Tibial artery (tissue), 4 donors: ENCODE measurements around the gene COL5A3.

ENCODE experiments used
- DNase-seq, 2 donors: peaks; one replicate each; pipeline ENCODE4 v3.0.0-alpha.2; 2019
- H3K27ac ChIP-seq, 2 donors: fragments of 200-600 bp; sonication (generic) in 1 of 2; 1 replicate in 1 of 2; 2 replicates in 1 of 2; pipeline ENCODE4 v1.5.1; 2018 to 2019; ENCODE audit warnings: mild to moderate bottlenecking in 1 of 2
- H3K27me3 ChIP-seq, 2 donors: fragments of 200-600 bp; sonication (generic) in 1 of 2; one replicate each; pipeline versions ENCODE4 v1.5.1 to v1.6.0; 2016 to 2019
- H3K36me3 ChIP-seq, 3 donors: fragments of 200-600 bp; sonication (generic) in 2 of 3; one replicate each; pipeline ENCODE4 v1.5.1; 2016 to 2019; ENCODE audit warnings: mild to moderate bottlenecking in 2 of 3
- H3K4me1 ChIP-seq, 4 donors: fragments of 200-600 bp; sonication (generic) in 2 of 4; 1 replicate in 3 of 4; 2 replicates in 1 of 4; pipeline ENCODE4 v1.5.1; 2016 to 2019
- H3K4me3 ChIP-seq, 2 donors: fragments of 200-600 bp; sonication (generic) in 1 of 2; 1 replicate in 1 of 2; 2 replicates in 1 of 2; pipeline ENCODE4 v1.5.1; 2018 to 2019; ENCODE audit warnings: mild to moderate bottlenecking in 2 of 2
- H3K9me3 ChIP-seq, 3 donors: fragments of 200-600 bp; sonication (generic) in 1 of 3; one replicate each; pipeline ENCODE4 v1.5.1; 2016 to 2019
- CTCF ChIP-seq, 2 experiments: fragments of 200-600 bp in 1 of 2; fragments of 450-650 bp in 1 of 2; IDR thresholded peaks; one replicate each; pipeline ENCODE4 v1.5.1; 2017 to 2019; ENCODE audit warnings: antibody characterized with exemption in 2 of 2, mild to moderate bottlenecking in 1 of 2, moderate library complexity in 1 of 2
- intact Hi-C: fragments of 100-400 bp; cut with DNase I; formaldehyde crosslinking; loops from one replicate; pipeline ENCODE4 v1.15.0; 2023; ENCODE audit warnings: low total_unique reads

COL5A3 gene

GRCh38 chr19:10019246-10019645, 8.9 kb upstream of the COL5A3 start:
- Histone ChIP-seq H3K4me3 (no peak overlapping the region), H3K27me3 (peaks cover 0 to 41% of the 10 kb centered on the region in 2 donors), H3K4me1 (no peaks in the 10 kb centered on the region), H3K36me3 (no peaks in the 10 kb centered on the region), H3K9me3 (no peaks in the 10 kb centered on the region), H3K27ac (no peak overlapping the region)
- intact Hi-C loops: no loop called here
- TF ChIP-seq CTCF (IDR thresholded peaks at IDR 0.05): no peak
- DNase-seq: no peak

- Histone ChIP-seq H3K4me3 (no peak overlapping the region), H3K4me1 (no peaks in the 10 kb centered on the region), H3K27me3 (peaks cover 0 to 45% of the 10 kb centered on the region in 2 donors), H3K9me3 (no peaks in the 10 kb centered on the region), H3K36me3 (no peaks in the 10 kb centered on the region), H3K27ac (no peak overlapping the region)
- no peak for TF ChIP-seq CTCF (IDR thresholded peaks at IDR 0.05)
- no peak for DNase-seq
- intact Hi-C loops: no loop called here
These were observed 8.5 kb upstream of the COL5A3 start for GRCh38 chr19:10018786-10019185.

- no peaks in the 10 kb centered on the region for H3K9me3 ChIP-seq
- intact Hi-C loops: no loop called here
- no peaks in the 10 kb centered on the region for H3K4me1 ChIP-seq
- no peaks in the 10 kb centered on the region for H3K36me3 ChIP-seq
- H3K27ac ChIP-seq: no peak overlapping the region
- no peak for DNase-seq
- no peak overlapping the region for H3K4me3 ChIP-seq
- peaks cover 0 to 50% of the 10 kb centered on the region in 2 donors for H3K27me3 ChIP-seq
- TF ChIP-seq CTCF (IDR thresholded peaks at IDR 0.05): no peak
These were observed 8.0 kb upstream of the COL5A3 start for GRCh38 chr19:10018263-10018662.

- TF ChIP-seq CTCF (IDR thresholded peaks at IDR 0.05): no peak
- H3K27ac ChIP-seq: no peak overlapping the region
These were observed 3.7 kb upstream of the COL5A3 start for GRCh38 chr19:10013834-10014618.

GRCh38 chr19:10013316-10013715, 3.0 kb upstream of the COL5A3 start, which contains the start of gene RDH8:
Gene RDH8, plus strand, starts transcription at chr19:10013483. Its CDS starts 15 bp downstream, at chr19:10013498.
- H3K36me3 ChIP-seq: no peaks in the 10 kb centered on the region
- H3K4me3 ChIP-seq: no peak within 1 kb of the TSS
- H3K27ac ChIP-seq: no peak within 1 kb of the TSS
- peaks cover 0 to 26% (median 24%) of the 10 kb centered on the region in 4 donors for H3K4me1 ChIP-seq
- no peak for DNase-seq
- no peak for TF ChIP-seq CTCF (IDR thresholded peaks at IDR 0.05)
- intact Hi-C loops: no loop called here
- H3K27me3 ChIP-seq: peaks cover 0 to 62% of the 10 kb centered on the region in 2 donors
- no peaks in the 10 kb centered on the region for H3K9me3 ChIP-seq

More at GRCh38 chr19:10013834-10014618, 3.7 kb upstream of the COL5A3 start:
- H3K36me3 ChIP-seq: no peaks in the 10 kb centered on the region
- H3K4me3 ChIP-seq: no peak overlapping the region
- DNase-seq: no peak
- H3K9me3 ChIP-seq: no peaks in the 10 kb centered on the region
- peaks cover 0 to 19% (median 17%) of the 10 kb centered on the region in 4 donors for H3K4me1 ChIP-seq
- H3K27me3 ChIP-seq: peaks cover 0 to 62% of the 10 kb centered on the region in 2 donors
- intact Hi-C loops: no loop called here
